ENCODE measurements around the gene FNBP1.
"Not testable (repeated sequence)": the region's sequence is repeated elsewhere in the genome, so short reads cannot be mapped to it uniquely, and the experiment has no call there.

GRCh38 chr9:129948626-129949025 lies 94.4 kb downstream of the FNBP1 start:
- not testable (repeated sequence) for TF ChIP-seq CTCF (IDR thresholded peaks at IDR 0.05); POLR2A (IDR thresholded peaks at IDR 0.05; ENCODE audit: low read length); REST (IDR thresholded peaks at IDR 0.05); PHF8 (IDR thresholded peaks at IDR 0.05; ENCODE audit: borderline replicate concordance, low read depth); ZFP36 (IDR thresholded peaks at IDR 0.05; ENCODE audit: borderline replicate concordance, partially characterized antibody); JUN (IDR thresholded peaks at IDR 0.05); HDAC2 (IDR thresholded peaks at IDR 0.05); KDM1A (IDR thresholded peaks at IDR 0.05; ENCODE audit: low read depth); CHD4 (IDR thresholded peaks at IDR 0.05; ENCODE audit: borderline replicate concordance); FOSL2 (IDR thresholded peaks at IDR 0.05); FOSL2 (CRISPR knock-in tag; IDR thresholded peaks at IDR 0.05); TP53 (CRISPR knock-in tag; IDR thresholded peaks at IDR 0.05); MAX (IDR thresholded peaks at IDR 0.05); BHLHE40 (IDR thresholded peaks at IDR 0.05; ENCODE audit: low read depth, low read length)
